ENCODE results near the gene PLCD4.

GRCh38 chr2:218664653-218665052 is 57.0 kb downstream of the PLCD4 start:
- no peak for TF ChIP-seq CTCF (IDR thresholded peaks at IDR 0.05)
- TF ChIP-seq POLR2A (IDR thresholded peaks at IDR 0.05): no peak

All from lower leg skin (tissue), 3 donors.